ENCODE measurements around the gene TMEM131.
"Not testable (repeated sequence)": the region's sequence is repeated elsewhere in the genome, so short reads cannot be mapped to it uniquely, and the experiment has no call there.

TMEM131 gene

GRCh38 chr2:97928591-97928990 is 67.2 kb downstream of the TMEM131 start:
- DNase-seq (ENCODE audit: low read depth in 1 of 2, low spot score in 1 of 2), result no peak
- no peak for TF ChIP-seq JUND (IDR thresholded peaks at IDR 0.05; ENCODE audit: low read depth)
- in situ Hi-C loops (cut with HindIII; ENCODE audit: low pct_unique_long_range_greater_than_20kb, low sequenced_read_pairs), result no loop called here

GRCh38 chr2:97926946-97927345 is 68.8 kb downstream of the TMEM131 start:
- TF ChIP-seq JUND (IDR thresholded peaks at IDR 0.05; ENCODE audit: low read depth), result no peak
- in situ Hi-C loops (cut with HindIII; ENCODE audit: low pct_unique_long_range_greater_than_20kb, low sequenced_read_pairs), result no loop called here
- DNase-seq (ENCODE audit: low read depth in 1 of 2, low spot score in 1 of 2), result no peak

DNA sequence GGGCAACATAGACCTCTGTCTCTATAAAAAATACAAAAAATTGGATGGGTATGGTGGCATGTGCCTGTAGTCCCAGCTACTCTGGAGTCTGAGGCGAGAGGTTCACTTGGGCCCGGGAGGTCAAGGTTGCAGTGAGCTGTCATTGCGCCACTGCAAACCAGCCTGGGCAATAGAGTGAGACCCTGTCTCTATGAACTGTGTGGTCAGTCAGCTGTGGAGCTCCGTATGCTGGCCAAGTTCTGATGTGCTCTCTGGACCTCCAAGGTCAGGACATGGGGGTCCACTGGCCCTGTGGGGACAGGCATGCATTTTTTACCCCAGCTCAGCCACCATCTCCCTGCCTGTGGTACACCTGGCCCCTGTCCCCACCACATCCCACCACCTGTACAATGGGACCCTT is 71.6 kb downstream of the TMEM131 start:
- DNase-seq (ENCODE audit: low read depth in 1 of 2, low spot score in 1 of 2), result no peak
- no peak for TF ChIP-seq JUND (IDR thresholded peaks at IDR 0.05; ENCODE audit: low read depth)
- in situ Hi-C loops (cut with HindIII; ENCODE audit: low pct_unique_long_range_greater_than_20kb, low sequenced_read_pairs), result no loop called here

DNA sequence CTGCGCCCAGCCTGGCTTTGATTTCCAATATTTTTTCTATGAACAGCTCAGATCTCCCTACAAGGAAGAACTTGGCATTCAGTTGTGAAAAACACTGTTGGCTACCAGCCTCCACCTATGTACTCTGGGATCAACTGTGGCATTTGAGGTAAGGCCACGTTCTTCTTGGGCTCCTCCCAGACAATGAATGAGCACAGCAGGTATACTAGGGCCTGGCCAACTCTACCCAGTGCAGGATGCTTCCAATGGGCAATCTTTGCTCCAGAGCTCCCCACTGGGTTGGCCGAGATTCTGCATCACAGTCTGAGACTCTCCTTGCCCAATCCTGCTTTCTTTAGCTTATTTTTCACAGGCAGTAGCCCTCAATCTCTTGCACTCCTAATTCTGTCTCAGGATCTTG is 75.9 kb downstream of the TMEM131 start:
- in situ Hi-C loops (cut with HindIII; ENCODE audit: low pct_unique_long_range_greater_than_20kb, low sequenced_read_pairs), result no loop called here
- DNase-seq (ENCODE audit: low read depth in 1 of 2, low spot score in 1 of 2), result peak in 1 of 2 experiments; percentile 6
- TF ChIP-seq JUND (IDR thresholded peaks at IDR 0.05; ENCODE audit: low read depth), result no peak

DNA sequence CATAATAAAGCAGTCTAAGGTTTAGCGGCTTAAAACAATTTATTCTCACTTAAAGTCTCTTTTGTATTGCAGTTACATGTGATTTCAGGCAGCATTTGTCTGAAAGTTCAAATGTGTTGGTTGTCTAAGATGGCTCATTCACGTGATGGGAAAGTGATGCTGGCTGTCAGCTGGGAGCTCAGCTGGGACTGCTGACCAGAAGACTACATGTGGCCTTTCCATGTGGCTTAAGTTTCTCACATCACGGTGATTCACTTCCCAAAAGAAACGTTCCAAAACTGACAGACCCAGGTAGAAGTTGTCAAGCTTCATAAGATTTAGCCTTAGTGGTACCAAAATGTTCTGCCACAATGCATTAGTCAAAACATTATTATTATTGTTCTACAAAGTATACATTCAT is 76.9 kb downstream of the TMEM131 start:
- in situ Hi-C loops (cut with HindIII; ENCODE audit: low pct_unique_long_range_greater_than_20kb, low sequenced_read_pairs), result no loop called here
- TF ChIP-seq JUND (IDR thresholded peaks at IDR 0.05; ENCODE audit: low read depth), result no peak
- DNase-seq (ENCODE audit: low read depth in 1 of 2, low spot score in 1 of 2), result no peak

- in situ Hi-C loops (cut with HindIII; ENCODE audit: low pct_unique_long_range_greater_than_20kb, low sequenced_read_pairs); DNase-seq (ENCODE audit: low read depth in 1 of 2, low spot score in 1 of 2): not testable (repeated sequence)
Measured at GRCh38 chr2:97917668-97918067, 78.1 kb downstream of the TMEM131 start.

- DNase-seq (ENCODE audit: low read depth in 1 of 2, low spot score in 1 of 2), result no peak
- no peak for TF ChIP-seq JUND (IDR thresholded peaks at IDR 0.05; ENCODE audit: low read depth)
- in situ Hi-C loops (cut with HindIII; ENCODE audit: low pct_unique_long_range_greater_than_20kb, low sequenced_read_pairs), result no loop called here
Measured at GRCh38 chr2:97914691-97915213, 81.0 kb downstream of the TMEM131 start.

DNA sequence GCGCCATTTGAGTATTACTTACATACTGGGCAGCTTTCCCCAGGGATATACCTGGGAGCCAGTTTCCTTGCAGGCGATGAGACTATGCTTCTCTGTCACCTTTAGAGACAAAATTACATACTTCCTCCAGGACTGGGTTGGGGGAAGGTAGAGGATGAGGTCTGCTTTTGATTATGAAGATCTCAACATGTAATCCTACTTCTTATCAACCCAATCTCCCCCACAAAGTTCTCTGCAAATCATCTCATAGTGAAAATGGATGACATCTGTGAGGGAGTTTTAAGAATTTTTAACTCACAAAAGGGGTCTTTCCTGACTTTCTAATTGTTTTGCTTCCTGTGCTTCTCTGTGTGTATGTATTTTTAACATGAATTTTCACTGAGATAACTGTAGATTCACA is 81.9 kb downstream of the TMEM131 start:
- no peak for DNase-seq (ENCODE audit: low read depth in 1 of 2, low spot score in 1 of 2)
- TF ChIP-seq JUND (IDR thresholded peaks at IDR 0.05; ENCODE audit: low read depth), result no peak
- in situ Hi-C loops (cut with HindIII; ENCODE audit: low pct_unique_long_range_greater_than_20kb, low sequenced_read_pairs), result no loop called here

GRCh38 chr2:97911922-97912575 is 83.7 kb downstream of the TMEM131 start:
- in situ Hi-C loops (cut with HindIII; ENCODE audit: low pct_unique_long_range_greater_than_20kb, low sequenced_read_pairs), result no loop called here
- no peak for TF ChIP-seq JUND (IDR thresholded peaks at IDR 0.05; ENCODE audit: low read depth)
- no peak for DNase-seq (ENCODE audit: low read depth in 1 of 2, low spot score in 1 of 2)

GRCh38 chr2:97911206-97911921 is 84.4 kb downstream of the TMEM131 start:
- no peak for DNase-seq (ENCODE audit: low read depth in 1 of 2, low spot score in 1 of 2)
- in situ Hi-C loops (cut with HindIII; ENCODE audit: low pct_unique_long_range_greater_than_20kb, low sequenced_read_pairs), result no loop called here
- TF ChIP-seq JUND (IDR thresholded peaks at IDR 0.05; ENCODE audit: low read depth), result no peak

DNA sequence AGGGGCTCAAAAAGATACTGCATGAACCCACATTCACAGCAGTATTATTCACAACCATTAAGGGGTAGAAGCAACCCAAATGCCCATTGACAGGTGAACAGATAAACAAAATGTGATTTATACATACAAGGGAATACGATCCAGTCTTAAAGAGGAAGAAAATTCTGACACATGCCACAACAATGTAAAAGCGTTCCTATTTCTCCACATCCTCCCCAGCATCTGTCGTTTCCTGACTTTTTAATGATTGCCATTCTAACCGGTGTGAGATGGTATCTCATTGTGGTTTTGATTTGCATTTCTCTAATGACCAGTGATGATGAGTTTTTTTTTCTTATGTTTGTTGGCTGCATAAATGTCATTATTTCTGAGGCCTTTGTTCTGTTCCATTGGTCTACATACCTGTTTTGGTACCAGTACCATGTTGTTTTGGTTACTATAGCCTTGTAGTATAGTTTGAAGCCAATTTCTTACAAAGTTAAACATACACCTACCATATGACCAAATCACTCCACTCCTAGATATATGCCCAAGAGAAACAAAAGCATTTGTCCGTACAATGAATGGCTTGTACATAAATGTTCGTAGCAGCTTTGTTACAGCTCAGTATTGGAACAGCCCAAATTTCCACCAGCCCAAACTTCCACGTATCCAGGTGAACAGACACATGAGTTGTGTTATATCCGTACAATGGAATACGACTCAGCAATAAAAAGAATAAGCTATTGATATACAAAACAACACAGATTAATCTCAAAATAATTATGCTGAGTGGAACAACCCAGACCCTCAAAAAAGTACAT is 85.1 kb downstream of the TMEM131 start:
- DNase-seq (ENCODE audit: low read depth in 1 of 2, low spot score in 1 of 2), result no peak
- TF ChIP-seq JUND (IDR thresholded peaks at IDR 0.05; ENCODE audit: low read depth), result no peak
- in situ Hi-C loops (cut with HindIII; ENCODE audit: low pct_unique_long_range_greater_than_20kb, low sequenced_read_pairs), result no loop called here

DNA sequence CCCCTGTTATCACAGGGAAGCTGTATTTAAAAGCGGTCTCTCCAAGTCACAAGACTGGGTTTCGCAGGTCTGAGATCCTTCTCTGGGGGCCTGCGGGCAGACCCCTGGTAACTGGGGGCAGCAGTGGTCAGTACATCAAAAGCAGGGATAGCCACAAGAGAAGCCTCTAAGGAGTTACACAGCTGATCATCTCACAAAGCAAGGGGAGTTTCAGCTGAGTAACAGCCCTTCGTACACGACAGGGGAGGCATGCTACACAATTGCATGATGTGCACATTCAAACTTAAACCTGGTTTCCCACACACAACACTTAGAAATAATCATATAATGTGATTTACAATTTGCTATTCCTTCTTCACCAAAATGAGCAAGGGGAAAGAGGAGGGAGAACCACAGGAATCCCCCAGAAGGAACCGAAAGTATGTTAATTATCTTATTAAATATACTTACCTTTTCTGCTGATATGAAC is 87.5 kb downstream of the TMEM131 start:
- in situ Hi-C loops (cut with HindIII; ENCODE audit: low pct_unique_long_range_greater_than_20kb, low sequenced_read_pairs), result no loop called here
- no peak for TF ChIP-seq JUND (IDR thresholded peaks at IDR 0.05; ENCODE audit: low read depth)
- no peak for DNase-seq (ENCODE audit: low read depth in 1 of 2, low spot score in 1 of 2)
